Gastrocnemius medialis (tissue), 4 donors: ENCODE data around the gene SUSD1. TPM values are rescaled to one million over a fixed set of nuclear protein-coding genes. Genes with fewer than 3 reads are reported as not detected.

Source experiments
- ATAC-seq, 2 donors: fragments of 150-250 bp; one replicate each; pipeline ENCODE4 v1.9.1; 2016
- DNase-seq, 2 donors: peaks; one replicate each; pipeline ENCODE4 v3.0.0-alpha.2; 2019
- H3K27ac ChIP-seq, 4 donors: fragments of 200-600 bp; sonication (generic); 1 replicate in 1 of 4; 2 replicates in 3 of 4; pipeline ENCODE4 v1.5.1; 2016 to 2018; ENCODE audit warnings: mild to moderate bottlenecking in 2 of 4, moderate library complexity in 1 of 4
- H3K27me3 ChIP-seq, 3 donors: fragments of 200-600 bp; sonication (generic) in 2 of 3; 1 replicate in 1 of 3; 2 replicates in 2 of 3; pipeline versions ENCODE4 v1.5.1 to v1.6.0; 2016 to 2019; ENCODE audit warnings: mild to moderate bottlenecking in 1 of 3, moderate library complexity in 1 of 3
- H3K36me3 ChIP-seq, 2 donors: fragments of 200-600 bp; sonication (generic) in 1 of 2; one replicate each; pipeline ENCODE4 v1.5.1; 2017 to 2018
- H3K4me1 ChIP-seq, 2 donors: fragments of 200-600 bp; sonication (generic) in 1 of 2; one replicate each; pipeline ENCODE4 v1.5.1; 2016 to 2017; ENCODE audit warnings: mild to moderate bottlenecking in 2 of 2
- H3K4me3 ChIP-seq, 4 donors: fragments of 200-600 bp; sonication (generic) in 3 of 4; 1 replicate in 1 of 4; 2 replicates in 3 of 4; pipeline ENCODE4 v1.5.1; 2016 to 2019; ENCODE audit warnings: mild to moderate bottlenecking in 2 of 4
- H3K9me3 ChIP-seq, 3 donors: fragments of 200-600 bp; sonication (generic) in 2 of 3; 1 replicate in 1 of 3; 2 replicates in 2 of 3; pipeline ENCODE4 v1.5.1; 2016 to 2019
- CTCF ChIP-seq, 5 experiments: fragments of 450-650 bp in 3 of 5; fragments of 200-600 bp in 2 of 5; sonication (generic) in 2 of 5; IDR thresholded peaks in 4 of 5; conservative IDR thresholded peaks in 1 of 5; 1 replicate in 4 of 5; 2 replicates in 1 of 5; pipeline ENCODE4 v1.5.1; 2016 to 2019; ENCODE audit warnings: antibody characterized with exemption in 5 of 5, mild to moderate bottlenecking in 3 of 5, moderate library complexity in 3 of 5
- POLR2A ChIP-seq, 2 donors: fragments of 450-650 bp; IDR thresholded peaks; one replicate each; pipeline ENCODE4 v1.6.1; 2017; ENCODE audit warnings: antibody characterized with exemption in 2 of 2, mild to moderate bottlenecking in 2 of 2, moderate library complexity in 2 of 2
- in situ Hi-C, 4 donors: fragments of 200-750 bp; cut with MboI; loops; one replicate each; pipeline versions ENCODE4 v1.15.0 to v1.8.0; 2017; ENCODE audit warnings: low sequenced_read_pairs in 4 of 4
- intact Hi-C: fragments of 100-400 bp; cut with DNase I; formaldehyde crosslinking; loops from one replicate; pipeline ENCODE4 v1.15.1; 2023; ENCODE audit warnings: low total_unique reads
- total RNA-seq, 4 donors: library from RNA; depleted of rRNA; stranded (reverse); fragments of >200 nt; gene quantifications; one replicate each; pipeline versions ENCODE4 v1.1.0 to v1.2.3, GENCODE V29; 2016

The SUSD1 gene
- total RNA-seq = 1 to 10 TPM in 3 of 4 donors, under 1 TPM in 1; 0.82 to 8.0 (median 2.2) TPM

- Histone ChIP-seq H3K9me3 (no peaks in the 10 kb centered on the region), H3K27ac (peak within 1 kb of the TSS in 1 of 4 donors; percentile 34), H3K4me1 (peaks cover 0 to 5% of the 10 kb centered on the region in 2 donors), H3K4me3 (peak within 1 kb of the TSS; percentile 44 to 63 (median 56)), H3K27me3 (peaks cover 0 to 10% (median 5%) of the 10 kb centered on the region in 3 donors), H3K36me3 (no peaks in the 10 kb centered on the region)
- ATAC-seq (peak in 1 of 2 donors; percentile 51), DNase-seq (no peak)
- in situ Hi-C loops (no loop called here), intact Hi-C loops (loop anchor here (5.0 kb wide), 1 partner anchor 157 kb away; the partner anchor contains the start of gene PTBP3)
- no peak for TF ChIP-seq CTCF (IDR thresholded peaks at IDR 0.05 in 4 of 5, conservative IDR thresholded peaks at IDR 0.05 in 1 of 5)
- TF ChIP-seq POLR2A (IDR thresholded peaks at IDR 0.05) = no peak
Observed at GRCh38 chr9:112174965-112175795, at the start of gene SUSD1. TSS of gene SUSD1 (minus strand) at chr9:112175297. CDS start at chr9:112175235, 62 bp downstream.

- H3K4me1 ChIP-seq = no peaks in the 10 kb centered on the region
- no peaks in the 10 kb centered on the region for H3K27me3 ChIP-seq
- intact Hi-C loops (no loop called here), in situ Hi-C loops (loop anchor here in 1 of 4 donors (25.0 kb wide), 1 partner anchor 112 kb away; no protein-coding TSS in a partner anchor)
- no peak overlapping the region for H3K4me3 ChIP-seq
- H3K36me3 ChIP-seq = peaks cover 2 to 46% of the 10 kb centered on the region in 2 donors
- no peak for DNase-seq
- no peak for ATAC-seq
- H3K27ac ChIP-seq = no peak overlapping the region
- no peak for TF ChIP-seq CTCF (IDR thresholded peaks at IDR 0.05 in 4 of 5, conservative IDR thresholded peaks at IDR 0.05 in 1 of 5)
- no peak for TF ChIP-seq POLR2A (IDR thresholded peaks at IDR 0.05)
- no peaks in the 10 kb centered on the region for H3K9me3 ChIP-seq
Observed at GRCh38 chr9:112224401-112225289, 49.5 kb upstream of the SUSD1 start.

DNA sequence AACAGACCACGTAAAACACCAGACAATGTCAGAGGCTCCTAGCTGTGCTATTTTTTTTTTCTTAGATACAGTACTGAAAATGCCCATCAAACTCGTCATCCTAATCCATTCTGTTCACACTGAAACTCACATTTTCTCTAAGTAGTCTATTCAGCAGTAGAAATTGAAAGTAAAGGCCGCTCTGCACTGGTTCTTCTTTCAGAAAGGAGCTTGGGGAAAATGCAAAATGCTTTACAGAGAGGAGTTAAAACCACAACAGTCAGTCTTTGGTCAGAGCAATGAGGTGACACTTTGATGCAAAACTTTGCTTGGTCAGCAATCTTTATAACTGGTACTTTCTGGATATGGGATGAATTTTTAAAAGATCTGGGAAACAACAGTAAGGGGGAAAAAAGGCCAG lies 43.8 kb upstream of the SUSD1 start:
- ATAC-seq = no peak
- H3K9me3 ChIP-seq = no peaks in the 10 kb centered on the region
- H3K27ac ChIP-seq = no peak overlapping the region
- H3K4me3 ChIP-seq = no peak overlapping the region
- in situ Hi-C loops (loop anchor here in 1 of 4 donors (25.0 kb wide), 1 partner anchor 107 kb away; no protein-coding TSS in a partner anchor), intact Hi-C loops (no loop called here)
- H3K27me3 ChIP-seq = no peaks in the 10 kb centered on the region
- no peaks in the 10 kb centered on the region for H3K4me1 ChIP-seq
- no peak for TF ChIP-seq CTCF (IDR thresholded peaks at IDR 0.05 in 4 of 5, conservative IDR thresholded peaks at IDR 0.05 in 1 of 5)
- TF ChIP-seq POLR2A (IDR thresholded peaks at IDR 0.05) = no peak
- H3K36me3 ChIP-seq = peaks cover 2 to 18% of the 10 kb centered on the region in 2 donors
- DNase-seq = no peak

- ATAC-seq = no peak
- Histone ChIP-seq H3K36me3 (peaks cover 0 to 25% of the 10 kb centered on the region in 2 donors), H3K4me1 (no peaks in the 10 kb centered on the region), H3K9me3 (no peaks in the 10 kb centered on the region), H3K27ac (no peak overlapping the region), H3K4me3 (no peak overlapping the region), H3K27me3 (no peaks in the 10 kb centered on the region)
- intact Hi-C loops (no loop called here), in situ Hi-C loops (loop anchor here in 1 of 4 donors (25.0 kb wide), 1 partner anchor 101 kb away; no protein-coding TSS in a partner anchor)
- no peak for DNase-seq
- TF ChIP-seq CTCF (IDR thresholded peaks at IDR 0.05 in 4 of 5, conservative IDR thresholded peaks at IDR 0.05 in 1 of 5) = no peak
- no peak for TF ChIP-seq POLR2A (IDR thresholded peaks at IDR 0.05)
Observed at GRCh38 chr9:112212926-112213325, 37.8 kb upstream of the SUSD1 start.
